Mesodermal cell (in vitro differentiated cells): ENCODE data around the gene SLBP. TPM values are rescaled to one million over a fixed set of nuclear protein-coding genes. Genes with fewer than 3 reads are reported as not detected.

ENCODE experiments used
- H3K27ac ChIP-seq: 2 replicates; pipeline ENCODE4 v1.7.0; 2013; ENCODE audit warnings: mild to moderate bottlenecking, low read depth, low read length, moderate library complexity; ENCODE audit not compliant: severe bottlenecking
- H3K36me3 ChIP-seq: 2 replicates; pipeline ENCODE4 v1.7.1; 2013; ENCODE audit warnings: mild to moderate bottlenecking, low read length, moderate library complexity; ENCODE audit not compliant: control insufficient read depth, insufficient read depth
- H3K4me1 ChIP-seq: one replicate; pipeline ENCODE4 v1.7.1; 2013; ENCODE audit warnings: mild to moderate bottlenecking, low read length; ENCODE audit not compliant: insufficient read depth, control insufficient read depth, poor library complexity, severe bottlenecking
- H3K4me3 ChIP-seq: 2 replicates; pipeline ENCODE4 v1.7.0; 2013; ENCODE audit warnings: low read length, control low read depth, mild to moderate bottlenecking; ENCODE audit not compliant: insufficient read depth, poor library complexity, severe bottlenecking; ENCODE audit errors: extremely low read depth
- H3K9me3 ChIP-seq: 2 replicates; pipeline ENCODE4 v1.7.1; 2013; ENCODE audit warnings: mild to moderate bottlenecking, low read length, moderate library complexity; ENCODE audit not compliant: control insufficient read depth
- WGBS, 2 experiments: methylation state at CpG; one replicate each; pipeline ENCODE4 v1.1.5; 2013; ENCODE audit warnings: missing lambda C conversion rate in 2 of 2; ENCODE audit not compliant: insufficient coverage in 2 of 2; 5-methylcytosine and 5-hydroxymethylcytosine counted together
- polyA plus RNA-seq, 2 experiments: library from polyadenylated mRNA; stranded (reverse); fragments of 50-300 nt; gene quantifications; one replicate each; pipeline ENCODE4 v1.2.3, GENCODE V29; 2013

Gene SLBP
- 67.9 TPM for polyA plus RNA-seq (2013, experiment 1 of 2)
- polyA plus RNA-seq (2013, experiment 2 of 2): 67.2 TPM

GRCh38 chr4:1712216-1713002 is at the start of gene SLBP:
SLBP (minus strand) TSS chr4:1712319; CDS start chr4:1712188, 131 bp downstream.
- peaks cover 24% of the 10 kb centered on the region for H3K4me1 ChIP-seq
- peaks cover 43% of the 10 kb centered on the region for H3K36me3 ChIP-seq
- H3K4me3 ChIP-seq: peak within 1 kb of the TSS; percentile 83
- H3K27ac ChIP-seq: peak within 1 kb of the TSS; percentile 98
- 0% methylated on average over 74 to 95 of the region's 98 CpGs for WGBS, 2 experiments
- no peaks in the 10 kb centered on the region for H3K9me3 ChIP-seq

GRCh38 chr4:1761130-1761689 is 49.1 kb upstream of the SLBP start:
- H3K36me3 ChIP-seq: no peaks in the 10 kb centered on the region
- H3K4me3 ChIP-seq: no peak overlapping the region
- 78 to 79% methylated on average over 4 to 12 of the region's 32 CpGs for WGBS, 2 experiments
- no peak overlapping the region for H3K27ac ChIP-seq
- H3K4me1 ChIP-seq: peaks cover 2% of the 10 kb centered on the region
- no peaks in the 10 kb centered on the region for H3K9me3 ChIP-seq

GRCh38 chr4:1760521-1761071 is 48.5 kb upstream of the SLBP start:
- Histone ChIP-seq H3K36me3 (no peaks in the 10 kb centered on the region), H3K27ac (no peak overlapping the region), H3K9me3 (no peaks in the 10 kb centered on the region), H3K4me3 (no peak overlapping the region), H3K4me1 (no peaks in the 10 kb centered on the region)
- WGBS, 2 experiments: 70 to 73% methylated on average over 11 to 17 of the region's 25 CpGs

GRCh38 chr4:1759818-1760223 is 47.7 kb upstream of the SLBP start:
- Histone ChIP-seq H3K9me3 (no peaks in the 10 kb centered on the region), H3K27ac (no peak overlapping the region), H3K4me3 (no peak overlapping the region), H3K4me1 (no peaks in the 10 kb centered on the region), H3K36me3 (no peaks in the 10 kb centered on the region)
- WGBS, 2 experiments: 82 to 90% methylated on average over 8 to 12 of the region's 13 CpGs

GRCh38 chr4:1759170-1759817 is 47.2 kb upstream of the SLBP start:
- H3K4me1 ChIP-seq: no peaks in the 10 kb centered on the region
- H3K4me3 ChIP-seq: no peak overlapping the region
- no peaks in the 10 kb centered on the region for H3K36me3 ChIP-seq
- H3K27ac ChIP-seq: no peak overlapping the region
- WGBS, 2 experiments: 83 to 84% methylated on average over 16 of the region's 19 CpGs
- H3K9me3 ChIP-seq: no peaks in the 10 kb centered on the region

GRCh38 chr4:1758306-1759121 is 46.4 kb upstream of the SLBP start:
- Histone ChIP-seq H3K36me3 (no peaks in the 10 kb centered on the region), H3K4me3 (no peak overlapping the region), H3K4me1 (no peaks in the 10 kb centered on the region), H3K9me3 (no peaks in the 10 kb centered on the region), H3K27ac (no peak overlapping the region)
- WGBS, 2 experiments: 93% methylated on average over 24 to 26 of the region's 27 CpGs

GRCh38 chr4:1757836-1758235 is 45.7 kb upstream of the SLBP start:
- H3K4me3 ChIP-seq: no peak overlapping the region
- H3K9me3 ChIP-seq: no peaks in the 10 kb centered on the region
- 81 to 88% methylated on average over 8 to 16 of the region's 17 CpGs for WGBS, 2 experiments
- no peaks in the 10 kb centered on the region for H3K36me3 ChIP-seq
- H3K27ac ChIP-seq: no peak overlapping the region
- H3K4me1 ChIP-seq: no peaks in the 10 kb centered on the region

- Histone ChIP-seq H3K4me3 (no peak overlapping the region), H3K9me3 (no peaks in the 10 kb centered on the region), H3K27ac (no peak overlapping the region), H3K36me3 (no peaks in the 10 kb centered on the region), H3K4me1 (no peaks in the 10 kb centered on the region)
- WGBS, 2 experiments: 88 to 92% methylated on average over 7 to 15 of the region's 20 CpGs
These were observed 45.0 kb upstream of the SLBP start for GRCh38 chr4:1756893-1757779.

GRCh38 chr4:1756079-1756478 is 44.0 kb upstream of the SLBP start:
- no peak overlapping the region for H3K27ac ChIP-seq
- H3K4me1 ChIP-seq: no peaks in the 10 kb centered on the region
- no peaks in the 10 kb centered on the region for H3K36me3 ChIP-seq
- H3K9me3 ChIP-seq: no peaks in the 10 kb centered on the region
- 85 to 92% methylated on average over 15 to 18 of the region's 18 CpGs for WGBS, 2 experiments
- H3K4me3 ChIP-seq: no peak overlapping the region
